Measurements from ENCODE around the gene SMIM3. TPM values are rescaled to one million over a fixed set of nuclear protein-coding genes. Genes with fewer than 3 reads are reported as not detected.

Gene SMIM3
- total and polyA plus RNA-seq, 2 experiments from 2014 or later: 6.2 to 7.6 TPM

DNA sequence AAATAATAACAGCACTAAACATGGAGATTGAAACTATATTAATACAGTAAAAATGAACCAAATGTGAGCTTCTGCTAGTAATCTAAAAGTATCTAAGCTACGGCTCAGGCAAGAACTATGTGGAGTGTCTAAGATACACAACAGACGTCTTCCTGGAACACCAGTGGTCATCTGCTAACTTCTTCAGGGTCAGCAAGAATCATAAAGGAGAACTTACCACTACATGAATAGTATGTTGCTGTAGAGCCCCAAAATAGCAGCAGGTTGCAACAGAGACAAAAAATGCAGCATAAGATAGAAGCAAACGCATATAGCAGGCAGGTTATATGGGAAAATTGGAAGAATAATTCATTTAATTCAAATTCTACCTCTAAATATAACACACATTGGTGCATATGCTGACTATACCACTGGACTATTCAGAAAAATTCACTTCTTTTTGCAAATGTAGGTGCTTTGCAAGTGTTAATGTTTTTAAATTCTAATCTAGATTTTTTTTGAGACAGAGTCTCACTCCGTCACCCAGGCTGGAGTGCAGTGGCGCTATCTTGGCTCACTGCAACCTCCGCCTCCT is 46.8 kb upstream of the SMIM3 start:
- Histone ChIP-seq H3F3A (replicated peaks; ENCODE audit: low read depth) (no peaks in the 10 kb centered on the region), H3K27ac (ENCODE audit: low read depth) (no peak overlapping the region), H3K4me2 (no peak overlapping the region), H3K9me2 (ENCODE audit: insufficient read depth) (no peaks in the 10 kb centered on the region), H2AFZ (no peak overlapping the region), H3K4me1 (ENCODE audit: insufficient read depth) (no peaks in the 10 kb centered on the region; the same call in 1 of the 2 replicates), H3K79me2 (replicated peaks; ENCODE audit: insufficient read depth) (peaks cover 18% of the 10 kb centered on the region), H4K20me1 (replicated peaks; ENCODE audit: insufficient read depth) (0 out of 2 replicates have a peak, but pooled peaks cover 5% of the 10 kb centered on the region), H3K4me3 (no peak overlapping the region), H3K36me3 (ENCODE audit: insufficient read depth) (peaks cover 18% of the 10 kb centered on the region), H3K27me3 (ENCODE audit: insufficient read depth) (no peaks in the 10 kb centered on the region)
- Mint-ChIP-seq H3K9me3 (peaks cover 20% of the 10 kb centered on the region), H3K4me3 (no peak overlapping the region), H3K27ac (no peak overlapping the region), H3K27me3 (ENCODE audit: insufficient read depth, low read depth, poor library complexity) (no peaks in the 10 kb centered on the region), H3K36me3 (ENCODE audit: low read depth) (peaks cover 77% of the 10 kb centered on the region), H3K4me1 (peaks cover 4% of the 10 kb centered on the region; the same call in 2 of the 3 replicates)
- DNase-seq (ENCODE audit: low spot score): no peak
- ATAC-seq: no peak
- TF ChIP-seq CREB1 (CRISPR knock-in tag; IDR thresholded peaks at IDR 0.05; ENCODE audit: low read depth): no peak
- no peak for TF ChIP-seq ZNF114 (CRISPR knock-in tag; IDR thresholded peaks at IDR 0.05)
- no peak for TF ChIP-seq POLR2AphosphoS5 (IDR thresholded peaks at IDR 0.05; ENCODE audit: low read depth)
- TF ChIP-seq, protein P1, sequence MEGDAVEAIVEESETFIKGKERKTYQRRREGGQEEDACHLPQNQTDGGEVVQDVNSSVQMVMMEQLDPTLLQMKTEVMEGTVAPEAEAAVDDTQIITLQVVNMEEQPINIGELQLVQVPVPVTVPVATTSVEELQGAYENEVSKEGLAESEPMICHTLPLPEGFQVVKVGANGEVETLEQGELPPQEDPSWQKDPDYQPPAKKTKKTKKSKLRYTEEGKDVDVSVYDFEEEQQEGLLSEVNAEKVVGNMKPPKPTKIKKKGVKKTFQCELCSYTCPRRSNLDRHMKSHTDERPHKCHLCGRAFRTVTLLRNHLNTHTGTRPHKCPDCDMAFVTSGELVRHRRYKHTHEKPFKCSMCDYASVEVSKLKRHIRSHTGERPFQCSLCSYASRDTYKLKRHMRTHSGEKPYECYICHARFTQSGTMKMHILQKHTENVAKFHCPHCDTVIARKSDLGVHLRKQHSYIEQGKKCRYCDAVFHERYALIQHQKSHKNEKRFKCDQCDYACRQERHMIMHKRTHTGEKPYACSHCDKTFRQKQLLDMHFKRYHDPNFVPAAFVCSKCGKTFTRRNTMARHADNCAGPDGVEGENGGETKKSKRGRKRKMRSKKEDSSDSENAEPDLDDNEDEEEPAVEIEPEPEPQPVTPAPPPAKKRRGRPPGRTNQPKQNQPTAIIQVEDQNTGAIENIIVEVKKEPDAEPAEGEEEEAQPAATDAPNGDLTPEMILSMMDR (conservative IDR thresholded peaks at IDR 0.05; ENCODE audit: low read depth in 2 of 2): no peak
- TF ChIP-seq NANOG (IDR thresholded peaks at IDR 0.05; ENCODE audit: borderline replicate concordance): no peak
- TF ChIP-seq, protein P2, sequence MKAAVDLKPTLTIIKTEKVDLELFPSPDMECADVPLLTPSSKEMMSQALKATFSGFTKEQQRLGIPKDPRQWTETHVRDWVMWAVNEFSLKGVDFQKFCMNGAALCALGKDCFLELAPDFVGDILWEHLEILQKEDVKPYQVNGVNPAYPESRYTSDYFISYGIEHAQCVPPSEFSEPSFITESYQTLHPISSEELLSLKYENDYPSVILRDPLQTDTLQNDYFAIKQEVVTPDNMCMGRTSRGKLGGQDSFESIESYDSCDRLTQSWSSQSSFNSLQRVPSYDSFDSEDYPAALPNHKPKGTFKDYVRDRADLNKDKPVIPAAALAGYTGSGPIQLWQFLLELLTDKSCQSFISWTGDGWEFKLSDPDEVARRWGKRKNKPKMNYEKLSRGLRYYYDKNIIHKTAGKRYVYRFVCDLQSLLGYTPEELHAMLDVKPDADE (IDR thresholded peaks at IDR 0.05): no peak
- TF ChIP-seq ZNF331 (CRISPR knock-in tag; IDR thresholded peaks at IDR 0.05; ENCODE audit: low read depth): no peak
- TF ChIP-seq EZH2phosphoT487 (IDR thresholded peaks at IDR 0.05; ENCODE audit: unreplicated experiment): no peak
- no peak for TF ChIP-seq STAT1 (IDR thresholded peaks at IDR 0.05; ENCODE audit: unreplicated experiment)
- TF ChIP-seq, protein P3, sequence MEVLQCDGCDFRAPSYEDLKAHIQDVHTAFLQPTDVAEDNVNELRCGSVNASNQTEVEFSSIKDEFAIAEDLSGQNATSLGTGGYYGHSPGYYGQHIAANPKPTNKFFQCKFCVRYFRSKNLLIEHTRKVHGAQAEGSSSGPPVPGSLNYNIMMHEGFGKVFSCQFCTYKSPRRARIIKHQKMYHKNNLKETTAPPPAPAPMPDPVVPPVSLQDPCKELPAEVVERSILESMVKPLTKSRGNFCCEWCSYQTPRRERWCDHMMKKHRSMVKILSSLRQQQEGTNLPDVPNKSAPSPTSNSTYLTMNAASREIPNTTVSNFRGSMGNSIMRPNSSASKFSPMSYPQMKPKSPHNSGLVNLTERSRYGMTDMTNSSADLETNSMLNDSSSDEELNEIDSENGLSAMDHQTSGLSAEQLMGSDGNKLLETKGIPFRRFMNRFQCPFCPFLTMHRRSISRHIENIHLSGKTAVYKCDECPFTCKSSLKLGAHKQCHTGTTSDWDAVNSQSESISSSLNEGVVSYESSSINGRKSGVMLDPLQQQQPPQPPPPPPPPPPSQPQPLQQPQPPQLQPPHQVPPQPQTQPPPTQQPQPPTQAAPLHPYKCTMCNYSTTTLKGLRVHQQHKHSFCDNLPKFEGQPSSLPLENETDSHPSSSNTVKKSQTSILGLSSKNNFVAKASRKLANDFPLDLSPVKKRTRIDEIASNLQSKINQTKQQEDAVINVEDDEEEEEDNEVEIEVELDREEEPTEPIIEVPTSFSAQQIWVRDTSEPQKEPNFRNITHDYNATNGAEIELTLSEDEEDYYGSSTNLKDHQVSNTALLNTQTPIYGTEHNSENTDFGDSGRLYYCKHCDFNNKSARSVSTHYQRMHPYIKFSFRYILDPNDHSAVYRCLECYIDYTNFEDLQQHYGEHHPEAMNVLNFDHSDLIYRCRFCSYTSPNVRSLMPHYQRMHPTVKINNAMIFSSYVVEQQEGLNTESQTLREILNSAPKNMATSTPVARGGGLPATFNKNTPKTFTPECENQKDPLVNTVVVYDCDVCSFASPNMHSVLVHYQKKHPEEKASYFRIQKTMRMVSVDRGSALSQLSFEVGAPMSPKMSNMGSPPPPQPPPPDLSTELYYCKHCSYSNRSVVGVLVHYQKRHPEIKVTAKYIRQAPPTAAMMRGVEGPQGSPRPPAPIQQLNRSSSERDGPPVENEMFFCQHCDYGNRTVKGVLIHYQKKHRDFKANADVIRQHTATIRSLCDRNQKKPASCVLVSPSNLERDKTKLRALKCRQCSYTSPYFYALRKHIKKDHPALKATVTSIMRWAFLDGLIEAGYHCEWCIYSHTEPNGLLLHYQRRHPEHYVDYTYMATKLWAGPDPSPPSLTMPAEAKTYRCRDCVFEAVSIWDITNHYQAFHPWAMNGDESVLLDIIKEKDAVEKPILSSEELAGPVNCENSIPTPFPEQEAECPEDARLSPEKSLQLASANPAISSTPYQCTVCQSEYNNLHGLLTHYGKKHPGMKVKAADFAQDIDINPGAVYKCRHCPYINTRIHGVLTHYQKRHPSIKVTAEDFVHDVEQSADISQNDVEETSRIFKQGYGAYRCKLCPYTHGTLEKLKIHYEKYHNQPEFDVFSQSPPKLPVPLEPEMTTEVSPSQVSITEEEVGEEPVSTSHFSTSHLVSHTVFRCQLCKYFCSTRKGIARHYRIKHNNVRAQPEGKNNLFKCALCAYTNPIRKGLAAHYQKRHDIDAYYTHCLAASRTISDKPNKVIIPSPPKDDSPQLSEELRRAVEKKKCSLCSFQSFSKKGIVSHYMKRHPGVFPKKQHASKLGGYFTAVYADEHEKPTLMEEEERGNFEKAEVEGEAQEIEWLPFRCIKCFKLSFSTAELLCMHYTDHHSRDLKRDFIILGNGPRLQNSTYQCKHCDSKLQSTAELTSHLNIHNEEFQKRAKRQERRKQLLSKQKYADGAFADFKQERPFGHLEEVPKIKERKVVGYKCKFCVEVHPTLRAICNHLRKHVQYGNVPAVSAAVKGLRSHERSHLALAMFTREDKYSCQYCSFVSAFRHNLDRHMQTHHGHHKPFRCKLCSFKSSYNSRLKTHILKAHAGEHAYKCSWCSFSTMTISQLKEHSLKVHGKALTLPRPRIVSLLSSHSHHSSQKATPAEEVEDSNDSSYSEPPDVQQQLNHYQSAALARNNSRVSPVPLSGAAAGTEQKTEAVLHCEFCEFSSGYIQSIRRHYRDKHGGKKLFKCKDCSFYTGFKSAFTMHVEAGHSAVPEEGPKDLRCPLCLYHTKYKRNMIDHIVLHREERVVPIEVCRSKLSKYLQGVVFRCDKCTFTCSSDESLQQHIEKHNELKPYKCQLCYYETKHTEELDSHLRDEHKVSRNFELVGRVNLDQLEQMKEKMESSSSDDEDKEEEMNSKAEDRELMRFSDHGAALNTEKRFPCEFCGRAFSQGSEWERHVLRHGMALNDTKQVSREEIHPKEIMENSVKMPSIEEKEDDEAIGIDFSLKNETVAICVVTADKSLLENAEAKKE (CRISPR knock-in tag; IDR thresholded peaks at IDR 0.05): no peak
- TF ChIP-seq JUNB (IDR thresholded peaks at IDR 0.05; ENCODE audit: unreplicated experiment): no peak

Measured in GM23338 (cell line).